Neural cell (in vitro differentiated cells): Measurements from ENCODE around the gene SLC25A23. TPM values are rescaled to one million over a fixed set of nuclear protein-coding genes. Genes with fewer than 3 reads are reported as not detected.

Source experiments
- H2AFZ ChIP-seq: fragments of 200-600, 300-800 bp; sonication (generic), shearing (Covaris generic); 2 replicates; pipeline ENCODE4 v1.6.0; 2014; ENCODE audit warnings: low read depth, mild to moderate bottlenecking, antibody characterized with exemption, low read length, moderate library complexity
- H3F3A ChIP-seq: fragments of 200-600 bp; shearing (Covaris generic); 2 replicates; pipeline ENCODE4 v1.6.1; 2016; ENCODE audit warnings: mild to moderate bottlenecking, moderate library complexity, mixed read lengths, antibody characterized with exemption, low read length; ENCODE audit not compliant: insufficient read depth, poor library complexity, severe bottlenecking
- H3K27ac ChIP-seq: fragments of 200-600, 300-800 bp; sonication (generic), shearing (Covaris generic); 2 replicates; pipeline ENCODE4 v1.5.1; 2014; ENCODE audit warnings: mild to moderate bottlenecking, low read length, moderate library complexity
- H3K27me3 ChIP-seq: fragments of 300-800, 200-600 bp; sonication (generic), shearing (Covaris generic); 2 replicates; pipeline ENCODE4 v1.6.0; 2014; ENCODE audit warnings: mild to moderate bottlenecking, low read depth, low read length, moderate library complexity; ENCODE audit not compliant: insufficient read depth
- H3K36me3 ChIP-seq: fragments of 300-800, 200-600 bp; sonication (generic), shearing (Covaris generic); 2 replicates; pipeline ENCODE4 v1.5.1; 2014; ENCODE audit warnings: mild to moderate bottlenecking, antibody characterized with exemption, low read length, moderate library complexity; ENCODE audit not compliant: insufficient read depth
- H3K4me2 ChIP-seq: fragments of 300-800, 200-600 bp; sonication (generic), shearing (Covaris generic); 2 replicates; pipeline ENCODE4 v1.6.0; 2014; ENCODE audit warnings: mild to moderate bottlenecking, low read length
- H3K4me3 ChIP-seq: fragments of 300-800, 200-600 bp; sonication (generic), shearing (Covaris generic); 2 replicates; pipeline ENCODE4 v1.5.1; 2014; ENCODE audit warnings: mild to moderate bottlenecking, low read length, moderate library complexity
- H3K79me2 ChIP-seq: fragments of 200-600 bp; shearing (Covaris generic); replicated peaks from 2 replicates; pipeline ENCODE4 v1.6.0; 2014; ENCODE audit warnings: mild to moderate bottlenecking, low read length, moderate library complexity; ENCODE audit not compliant: insufficient read depth
- H3K9ac ChIP-seq: fragments of 300-800, 200-600 bp; sonication (generic), shearing (Covaris generic); 2 replicates; pipeline ENCODE4 v1.6.1; 2016; ENCODE audit warnings: mild to moderate bottlenecking, low read length, mixed read lengths
- H3K9me2 ChIP-seq: fragments of 200-600 bp; shearing (Covaris generic); 2 replicates; pipeline ENCODE4 v1.6.1; 2016; ENCODE audit warnings: mild to moderate bottlenecking, low read length, mixed read lengths; ENCODE audit not compliant: insufficient read depth
- H3K9me3 ChIP-seq: fragments of 200-600, 300-800 bp; sonication (generic), shearing (Covaris generic); 2 replicates; pipeline ENCODE4 v1.6.1; 2016; ENCODE audit warnings: mild to moderate bottlenecking, mixed run types, low read length, moderate library complexity, mixed read lengths
- H4K20me1 ChIP-seq: fragments of 200-600 bp; shearing (Covaris generic); 2 replicates; pipeline ENCODE4 v1.6.1; 2016; ENCODE audit warnings: mild to moderate bottlenecking, mixed run types; ENCODE audit not compliant: insufficient read depth
- EP300 ChIP-seq: fragments of 450-650 bp; conservative IDR thresholded peaks from 2 replicates; pipeline ENCODE4 v1.6.1; 2014; ENCODE audit warnings: antibody characterized with exemption, mild to moderate bottlenecking, moderate library complexity; ENCODE audit not compliant: poor library complexity, severe bottlenecking
- EZH2 ChIP-seq: fragments of 200-600, 300-800 bp; shearing (Covaris generic), sonication (generic); IDR thresholded peaks from 2 replicates; pipeline ENCODE4 v1.6.1; 2014; ENCODE audit warnings: antibody characterized with exemption, low read length, borderline replicate concordance, mild to moderate bottlenecking; ENCODE audit not compliant: insufficient read depth, poor library complexity, severe bottlenecking
- MXI1 ChIP-seq: fragments of 450-650 bp; conservative IDR thresholded peaks from 2 replicates; pipeline ENCODE4 v1.6.1; 2014; ENCODE audit warnings: antibody characterized with exemption, mild to moderate bottlenecking; ENCODE audit not compliant: poor library complexity, severe bottlenecking
- POLR2AphosphoS5 ChIP-seq: IDR thresholded peaks from 2 replicates; pipeline ENCODE4 v1.6.1; 2012
- RAD21 ChIP-seq: fragments of 450-650 bp; conservative IDR thresholded peaks from 2 replicates; pipeline ENCODE4 v1.6.1; 2014; ENCODE audit warnings: antibody characterized with exemption, mild to moderate bottlenecking, moderate library complexity
- SMC3 ChIP-seq: fragments of 450-650 bp; conservative IDR thresholded peaks from 2 replicates; pipeline ENCODE4 v1.6.1; 2014; ENCODE audit warnings: antibody characterized with exemption, mild to moderate bottlenecking, moderate library complexity; ENCODE audit not compliant: poor library complexity
- TAF1 ChIP-seq: IDR thresholded peaks from 2 replicates; pipeline ENCODE4 v1.6.1; 2012; ENCODE audit warnings: low read depth
- polyA plus RNA-seq: library from polyadenylated mRNA; depleted of rRNA; stranded (reverse); fragments of >200 nt; gene quantifications from 2 replicates; pipeline ENCODE4 v1.2.3, GENCODE V29; 2014
- TF ChIP-seq, protein P1 (sequence below): fragments of 450-650 bp; IDR thresholded peaks from 2 replicates; pipeline ENCODE4 v1.5.1; 2014; ENCODE audit warnings: antibody characterized with exemption, mild to moderate bottlenecking, moderate library complexity; ENCODE audit not compliant: poor library complexity, severe bottlenecking
- TF ChIP-seq, protein P2 (sequence below): IDR thresholded peaks from 2 replicates; pipeline ENCODE4 v1.6.1; 2012; ENCODE audit warnings: borderline replicate concordance

The SLC25A23 gene
- polyA plus RNA-seq, 1 donor from 2014 or later = 36.3 TPM

DNA sequence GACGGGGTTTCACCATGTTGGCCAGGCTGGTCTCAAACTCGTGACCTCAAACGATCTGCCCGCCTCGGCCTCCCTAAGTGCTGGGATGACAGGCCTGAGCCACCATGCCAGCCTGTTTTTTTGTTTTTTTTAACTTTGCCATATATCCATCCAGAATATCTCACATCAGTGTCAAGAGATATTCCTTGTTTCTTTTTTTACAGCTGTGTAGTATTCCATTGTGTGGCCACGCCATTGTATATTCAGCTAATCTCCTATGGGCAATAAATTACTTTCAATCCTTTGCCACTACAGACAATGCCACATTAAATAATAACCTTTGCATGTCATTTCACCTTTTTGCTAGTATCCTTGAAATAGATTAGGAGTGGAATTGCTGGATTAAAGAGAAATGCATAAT, 50.2 kb downstream of the SLC25A23 start:
- Histone ChIP-seq H3K4me3 (no peak overlapping the region), H4K20me1 (no peaks in the 10 kb centered on the region), H3K9ac (no peak overlapping the region), H3K9me2 (no peaks in the 10 kb centered on the region), H3K4me2 (no peak overlapping the region), H3F3A (no peaks in the 10 kb centered on the region), H3K27me3 (no peaks in the 10 kb centered on the region), H3K27ac (no peak overlapping the region), H3K79me2 (no peaks in the 10 kb centered on the region), H3K36me3 (no peaks in the 10 kb centered on the region), H2AFZ (no peak overlapping the region), H3K9me3 (no peaks in the 10 kb centered on the region)
- TF ChIP-seq EZH2 = no peak
- TF ChIP-seq, protein P1, sequence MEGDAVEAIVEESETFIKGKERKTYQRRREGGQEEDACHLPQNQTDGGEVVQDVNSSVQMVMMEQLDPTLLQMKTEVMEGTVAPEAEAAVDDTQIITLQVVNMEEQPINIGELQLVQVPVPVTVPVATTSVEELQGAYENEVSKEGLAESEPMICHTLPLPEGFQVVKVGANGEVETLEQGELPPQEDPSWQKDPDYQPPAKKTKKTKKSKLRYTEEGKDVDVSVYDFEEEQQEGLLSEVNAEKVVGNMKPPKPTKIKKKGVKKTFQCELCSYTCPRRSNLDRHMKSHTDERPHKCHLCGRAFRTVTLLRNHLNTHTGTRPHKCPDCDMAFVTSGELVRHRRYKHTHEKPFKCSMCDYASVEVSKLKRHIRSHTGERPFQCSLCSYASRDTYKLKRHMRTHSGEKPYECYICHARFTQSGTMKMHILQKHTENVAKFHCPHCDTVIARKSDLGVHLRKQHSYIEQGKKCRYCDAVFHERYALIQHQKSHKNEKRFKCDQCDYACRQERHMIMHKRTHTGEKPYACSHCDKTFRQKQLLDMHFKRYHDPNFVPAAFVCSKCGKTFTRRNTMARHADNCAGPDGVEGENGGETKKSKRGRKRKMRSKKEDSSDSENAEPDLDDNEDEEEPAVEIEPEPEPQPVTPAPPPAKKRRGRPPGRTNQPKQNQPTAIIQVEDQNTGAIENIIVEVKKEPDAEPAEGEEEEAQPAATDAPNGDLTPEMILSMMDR = no peak
- TF ChIP-seq, protein P2, sequence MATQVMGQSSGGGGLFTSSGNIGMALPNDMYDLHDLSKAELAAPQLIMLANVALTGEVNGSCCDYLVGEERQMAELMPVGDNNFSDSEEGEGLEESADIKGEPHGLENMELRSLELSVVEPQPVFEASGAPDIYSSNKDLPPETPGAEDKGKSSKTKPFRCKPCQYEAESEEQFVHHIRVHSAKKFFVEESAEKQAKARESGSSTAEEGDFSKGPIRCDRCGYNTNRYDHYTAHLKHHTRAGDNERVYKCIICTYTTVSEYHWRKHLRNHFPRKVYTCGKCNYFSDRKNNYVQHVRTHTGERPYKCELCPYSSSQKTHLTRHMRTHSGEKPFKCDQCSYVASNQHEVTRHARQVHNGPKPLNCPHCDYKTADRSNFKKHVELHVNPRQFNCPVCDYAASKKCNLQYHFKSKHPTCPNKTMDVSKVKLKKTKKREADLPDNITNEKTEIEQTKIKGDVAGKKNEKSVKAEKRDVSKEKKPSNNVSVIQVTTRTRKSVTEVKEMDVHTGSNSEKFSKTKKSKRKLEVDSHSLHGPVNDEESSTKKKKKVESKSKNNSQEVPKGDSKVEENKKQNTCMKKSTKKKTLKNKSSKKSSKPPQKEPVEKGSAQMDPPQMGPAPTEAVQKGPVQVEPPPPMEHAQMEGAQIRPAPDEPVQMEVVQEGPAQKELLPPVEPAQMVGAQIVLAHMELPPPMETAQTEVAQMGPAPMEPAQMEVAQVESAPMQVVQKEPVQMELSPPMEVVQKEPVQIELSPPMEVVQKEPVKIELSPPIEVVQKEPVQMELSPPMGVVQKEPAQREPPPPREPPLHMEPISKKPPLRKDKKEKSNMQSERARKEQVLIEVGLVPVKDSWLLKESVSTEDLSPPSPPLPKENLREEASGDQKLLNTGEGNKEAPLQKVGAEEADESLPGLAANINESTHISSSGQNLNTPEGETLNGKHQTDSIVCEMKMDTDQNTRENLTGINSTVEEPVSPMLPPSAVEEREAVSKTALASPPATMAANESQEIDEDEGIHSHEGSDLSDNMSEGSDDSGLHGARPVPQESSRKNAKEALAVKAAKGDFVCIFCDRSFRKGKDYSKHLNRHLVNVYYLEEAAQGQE = no peak
- TF ChIP-seq EP300 = no peak
- TF ChIP-seq TAF1 = no peak

DNA sequence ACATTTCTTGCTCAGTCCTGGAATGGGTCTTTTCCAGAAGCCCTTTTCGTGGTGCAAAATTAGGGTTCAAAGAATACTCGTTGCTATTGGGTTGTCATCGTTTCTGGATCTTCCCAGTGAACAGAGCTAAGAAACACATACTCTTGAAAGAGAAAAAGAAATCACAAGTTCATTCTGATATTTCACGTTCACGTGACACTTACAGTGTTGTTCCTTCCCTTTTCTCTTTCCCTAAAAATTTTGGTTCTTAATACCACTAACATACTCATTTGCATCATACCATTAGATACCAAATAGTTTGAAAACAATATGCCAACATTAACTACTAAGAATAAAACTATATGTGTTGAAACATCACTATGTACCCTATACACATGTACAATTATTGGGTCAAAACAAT, 53.2 kb downstream of the SLC25A23 start:
- no peaks in the 10 kb centered on the region for H3K9me3 ChIP-seq

More for the DNA sequence above, 53.2 kb downstream of the SLC25A23 start:
- Histone ChIP-seq H3K9me2 (no peaks in the 10 kb centered on the region), H3K4me2 (no peak overlapping the region), H3K36me3 (no peaks in the 10 kb centered on the region), H2AFZ (no peak overlapping the region), H3K9ac (no peak overlapping the region), H3F3A (no peaks in the 10 kb centered on the region), H3K79me2 (no peaks in the 10 kb centered on the region), H3K27me3 (no peaks in the 10 kb centered on the region), H4K20me1 (no peaks in the 10 kb centered on the region), H3K27ac (no peak overlapping the region), H3K4me3 (no peak overlapping the region)
- TF ChIP-seq RAD21 = no peak
- TF ChIP-seq EP300 = no peak
- TF ChIP-seq, protein P1 = no peak
- no peak for TF ChIP-seq TAF1
- no peak for TF ChIP-seq SMC3
- no peak for TF ChIP-seq EZH2
- TF ChIP-seq MXI1 = no peak
- TF ChIP-seq POLR2AphosphoS5 = no peak
- TF ChIP-seq, protein P2 = no peak
